ENCODE data around the gene OSER1. TPM values are rescaled to one million over a fixed set of nuclear protein-coding genes. Genes with fewer than 3 reads are reported as not detected.
A peak's percentile ranks its signal among the peaks of the same experiment; 100 is the strongest.

OSER1 gene
- total and polyA plus RNA-seq, 9 of the 15 experiments (the other 6 are each of a cell fraction or from before 2014, with no cell fraction given) = 15.5 to 57.3 (median 19.9) TPM

DNA sequence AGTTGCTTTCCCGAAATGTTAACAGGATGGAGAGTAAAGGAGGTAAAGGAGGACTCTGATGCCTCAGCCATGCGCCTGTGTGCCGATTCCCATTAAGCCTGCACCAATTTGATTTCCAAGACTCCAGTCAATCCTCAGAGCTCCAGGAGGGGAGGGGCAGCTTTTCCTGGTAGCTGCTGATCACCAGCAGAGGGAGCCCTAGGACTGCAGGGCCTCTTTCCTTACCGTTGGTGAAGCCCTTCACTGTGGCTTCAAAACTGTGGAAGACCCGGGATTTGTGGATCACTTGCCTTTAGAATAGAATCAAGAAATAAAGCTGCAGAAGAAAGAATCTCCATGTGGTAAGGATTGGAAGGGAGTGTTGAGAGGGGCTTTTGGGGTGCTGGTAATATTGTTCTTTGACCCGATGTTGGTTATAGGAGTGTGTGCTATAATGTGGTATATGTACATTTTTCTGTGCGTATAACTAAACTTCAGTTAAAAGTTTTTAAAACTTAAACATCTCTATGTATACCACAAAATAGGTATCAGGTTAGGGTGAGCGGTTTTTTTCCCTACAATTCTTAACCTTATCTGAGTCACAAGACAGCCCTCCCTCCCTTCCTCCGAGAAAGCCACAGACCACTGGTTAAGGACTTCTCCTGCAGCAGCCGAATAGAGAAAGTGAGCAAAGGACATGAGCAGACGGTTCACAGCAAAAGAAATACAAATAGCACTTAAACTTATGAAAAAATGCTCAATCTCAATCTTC, 6.9 kb upstream of the OSER1 start (continued):
- TF ChIP-seq, protein P1, sequence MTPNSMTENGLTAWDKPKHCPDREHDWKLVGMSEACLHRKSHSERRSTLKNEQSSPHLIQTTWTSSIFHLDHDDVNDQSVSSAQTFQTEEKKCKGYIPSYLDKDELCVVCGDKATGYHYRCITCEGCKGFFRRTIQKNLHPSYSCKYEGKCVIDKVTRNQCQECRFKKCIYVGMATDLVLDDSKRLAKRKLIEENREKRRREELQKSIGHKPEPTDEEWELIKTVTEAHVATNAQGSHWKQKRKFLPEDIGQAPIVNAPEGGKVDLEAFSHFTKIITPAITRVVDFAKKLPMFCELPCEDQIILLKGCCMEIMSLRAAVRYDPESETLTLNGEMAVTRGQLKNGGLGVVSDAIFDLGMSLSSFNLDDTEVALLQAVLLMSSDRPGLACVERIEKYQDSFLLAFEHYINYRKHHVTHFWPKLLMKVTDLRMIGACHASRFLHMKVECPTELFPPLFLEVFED (CRISPR knock-in tag; conservative IDR thresholded peaks at IDR 0.05) = 0 out of 2 replicates have a peak, but pooled peaks have one; percentile 29
- TF ChIP-seq ZFP30 (CRISPR knock-in tag; IDR thresholded peaks at IDR 0.05; ENCODE audit: borderline replicate concordance) = no peak
- TF ChIP-seq ZNF324 (CRISPR knock-in tag; IDR thresholded peaks at IDR 0.05) = no peak
- no peak for TF ChIP-seq NR2C2 (CRISPR knock-in tag; IDR thresholded peaks at IDR 0.05)
- TF ChIP-seq NR2C2 (tag; IDR thresholded peaks at IDR 0.05) = no peak
- TF ChIP-seq, protein P2, sequence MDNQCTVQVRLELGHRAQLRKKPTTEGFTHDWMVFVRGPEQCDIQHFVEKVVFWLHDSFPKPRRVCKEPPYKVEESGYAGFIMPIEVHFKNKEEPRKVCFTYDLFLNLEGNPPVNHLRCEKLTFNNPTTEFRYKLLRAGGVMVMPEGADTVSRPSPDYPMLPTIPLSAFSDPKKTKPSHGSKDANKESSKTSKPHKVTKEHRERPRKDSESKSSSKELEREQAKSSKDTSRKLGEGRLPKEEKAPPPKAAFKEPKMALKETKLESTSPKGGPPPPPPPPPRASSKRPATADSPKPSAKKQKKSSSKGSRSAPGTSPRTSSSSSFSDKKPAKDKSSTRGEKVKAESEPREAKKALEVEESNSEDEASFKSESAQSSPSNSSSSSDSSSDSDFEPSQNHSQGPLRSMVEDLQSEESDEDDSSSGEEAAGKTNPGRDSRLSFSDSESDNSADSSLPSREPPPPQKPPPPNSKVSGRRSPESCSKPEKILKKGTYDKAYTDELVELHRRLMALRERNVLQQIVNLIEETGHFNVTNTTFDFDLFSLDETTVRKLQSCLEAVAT (IDR thresholded peaks at IDR 0.05) = no peak
- TF ChIP-seq ZNF696 (CRISPR knock-in tag; conservative IDR thresholded peaks at IDR 0.05) = no peak
- 0 out of 2 replicates have a peak, but pooled peaks have one; percentile 27 for TF ChIP-seq ELF1 (tag; IDR thresholded peaks at IDR 0.05)
- TF ChIP-seq ZKSCAN1 (IDR thresholded peaks at IDR 0.05; ENCODE audit: low read depth, low read length) = no peak
- no peak for TF ChIP-seq SIN3A (IDR thresholded peaks at IDR 0.05; ENCODE audit: borderline replicate concordance in 2 of 2, control insufficient read depth in 1 of 2, low read depth in 2 of 2, low read length in 2 of 2)
- TF ChIP-seq, protein P3, sequence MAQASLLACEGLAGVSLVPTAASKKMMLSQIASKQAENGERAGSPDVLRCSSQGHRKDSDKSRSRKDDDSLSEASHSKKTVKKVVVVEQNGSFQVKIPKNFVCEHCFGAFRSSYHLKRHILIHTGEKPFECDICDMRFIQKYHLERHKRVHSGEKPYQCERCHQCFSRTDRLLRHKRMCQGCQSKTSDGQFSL (CRISPR knock-in tag; IDR thresholded peaks at IDR 0.05) = 0 out of 2 replicates have a peak, but pooled peaks have one; percentile 51
- TF ChIP-seq, protein P3 (tag; IDR thresholded peaks at IDR 0.05) = no peak
- TF ChIP-seq ESRRA (IDR thresholded peaks at IDR 0.05; ENCODE audit: borderline replicate concordance, low read depth) = no peak
- TF ChIP-seq SETDB1 (IDR thresholded peaks at IDR 0.05; ENCODE audit: low read length) = no peak
